HuH-7.5 (cell line): Measurements from ENCODE around the gene SFT2D1.
"Not testable (repeated sequence)": the region's sequence is repeated elsewhere in the genome, so short reads cannot be mapped to it uniquely, and the experiment has no call there.

Experiments used
- DNase-seq: peaks from one replicate; pipeline ENCODE4 v3.0.0; 2011; ENCODE audit warnings: low spot score

SFT2D1 gene

GRCh38 chr6:166364456-166364855 is 22.1 kb upstream of the SFT2D1 start:
- DNase-seq = no peak

- not testable (repeated sequence) for DNase-seq
Measured at GRCh38 chr6:166362427-166362826, 20.1 kb upstream of the SFT2D1 start.

GRCh38 chr6:166361077-166361429 is 18.7 kb upstream of the SFT2D1 start:
- peak; percentile 46 for DNase-seq

GRCh38 chr6:166360243-166361076 is 18.1 kb upstream of the SFT2D1 start:
- DNase-seq = no peak

GRCh38 chr6:166355552-166355951 is 13.2 kb upstream of the SFT2D1 start:
- DNase-seq = no peak

- no peak for DNase-seq
Measured at GRCh38 chr6:166354965-166355364, 12.6 kb upstream of the SFT2D1 start.

GRCh38 chr6:166354143-166354542 is 11.8 kb upstream of the SFT2D1 start:
- no peak for DNase-seq

GRCh38 chr6:166353507-166353906 is 11.2 kb upstream of the SFT2D1 start:
- no peak for DNase-seq

- DNase-seq = no peak
Measured at GRCh38 chr6:166352923-166353322, 10.6 kb upstream of the SFT2D1 start.

- peak; percentile 55 for DNase-seq
Measured at GRCh38 chr6:166351715-166352285, 9.5 kb upstream of the SFT2D1 start.

- no peak for DNase-seq
Measured at GRCh38 chr6:166348305-166348949, 6.1 kb upstream of the SFT2D1 start.

- no peak for DNase-seq
Measured at GRCh38 chr6:166346965-166347364, 4.6 kb upstream of the SFT2D1 start.

- no peak for DNase-seq
Measured at GRCh38 chr6:166346449-166346848, 4.1 kb upstream of the SFT2D1 start.

- not testable (repeated sequence) for DNase-seq
Measured at GRCh38 chr6:166345672-166346071, 3.3 kb upstream of the SFT2D1 start.

- DNase-seq = not testable (repeated sequence)
Measured at GRCh38 chr6:166344921-166345320, 2.6 kb upstream of the SFT2D1 start.

GRCh38 chr6:166344240-166344639 is 1.9 kb upstream of the SFT2D1 start:
- DNase-seq = no peak

- no peak for DNase-seq
Measured at GRCh38 chr6:166343150-166343487, 774 bp upstream of the SFT2D1 start.

GRCh38 chr6:166341977-166342348 is 382 bp downstream of the SFT2D1 start:
- peak; percentile 16 for DNase-seq

GRCh38 chr6:166341464-166341863 is 881 bp downstream of the SFT2D1 start:
- DNase-seq = no peak

GRCh38 chr6:166338854-166339253 is 3.5 kb downstream of the SFT2D1 start:
- DNase-seq = no peak

- DNase-seq = no peak
Measured at GRCh38 chr6:166336847-166337246, 5.5 kb downstream of the SFT2D1 start.

GRCh38 chr6:166335378-166336302 is 6.7 kb downstream of the SFT2D1 start:
- DNase-seq = no peak
